ENCODE data around the gene PRKN. TPM values are rescaled to one million over a fixed set of nuclear protein-coding genes. Genes with fewer than 3 reads are reported as not detected.

PRKN gene
- total and polyA plus RNA-seq, 2 experiments from 2014 or later, result 0.10 to 0.84 TPM

- TF ChIP-seq NANOG (IDR thresholded peaks at IDR 0.05; ENCODE audit: borderline replicate concordance) (no peak), ETS1 (IDR thresholded peaks at IDR 0.05) (no peak), ZNF462 (CRISPR knock-in tag; IDR thresholded peaks at IDR 0.05) (no peak)
These were observed 1073.4 kb downstream of the PRKN start (continued) for GRCh38 chr6:161654209-161654608.

- Histone ChIP-seq H2AFZ (no peak overlapping the region), H3K36me3 (ENCODE audit: insufficient read depth) (no peaks in the 10 kb centered on the region), H3K9me2 (ENCODE audit: insufficient read depth) (no peaks in the 10 kb centered on the region; the same call in 1 of the 2 replicates), H3K27ac (ENCODE audit: low read depth) (no peak overlapping the region), H3K27me3 (ENCODE audit: insufficient read depth) (no peaks in the 10 kb centered on the region), H3K79me2 (replicated peaks; ENCODE audit: insufficient read depth) (no peaks in the 10 kb centered on the region), H3K4me3 (no peak overlapping the region), H3K4me2 (no peak overlapping the region), H4K20me1 (replicated peaks; ENCODE audit: insufficient read depth) (no peaks in the 10 kb centered on the region), H3F3A (replicated peaks; ENCODE audit: low read depth) (no peaks in the 10 kb centered on the region), H3K4me1 (ENCODE audit: insufficient read depth) (no peaks in the 10 kb centered on the region)
- TF ChIP-seq JUNB (IDR thresholded peaks at IDR 0.05; ENCODE audit: unreplicated experiment) (no peak), CTCF (conservative IDR thresholded peaks at IDR 0.05; ENCODE audit: low read depth in 2 of 2) (no peak), ZNF114 (CRISPR knock-in tag; IDR thresholded peaks at IDR 0.05) (no peak), STAT1 (IDR thresholded peaks at IDR 0.05; ENCODE audit: unreplicated experiment) (no peak), ZNF331 (CRISPR knock-in tag; IDR thresholded peaks at IDR 0.05; ENCODE audit: low read depth) (no peak)
- no peak overlapping the region for H3K4me3 Mint-ChIP-seq
- H3K36me3 Mint-ChIP-seq (ENCODE audit: low read depth), result no peaks in the 10 kb centered on the region
- peaks cover 1% of the 10 kb centered on the region for H3K27me3 Mint-ChIP-seq (ENCODE audit: insufficient read depth, low read depth, poor library complexity)
- no peaks in the 10 kb centered on the region for H3K9me3 Mint-ChIP-seq
- H3K27ac Mint-ChIP-seq, result no peak overlapping the region
- no peak for DNase-seq (ENCODE audit: low spot score)
- no peak for ATAC-seq
- H3K4me1 Mint-ChIP-seq, result no peaks in the 10 kb centered on the region
These were observed 1075.6 kb downstream of the PRKN start for GRCh38 chr6:161651949-161652348.

All from GM23338 (cell line).